H1 (cell line): ENCODE measurements around the gene ACSF2. TPM values are rescaled to one million over a fixed set of nuclear protein-coding genes. Genes with fewer than 3 reads are reported as not detected.

Source experiments
- CTCF ChIA-PET: fragments of 300-600 bp; sonication (Branson Sonifier 250); formaldehyde crosslinking; loops from one replicate; lab custom pipeline; 2021; ENCODE audit not compliant: partially characterized antibody; lab: Charles Lee
- POLR2A ChIA-PET: fragments of 300-600 bp; sonication (Branson Sonifier 250); formaldehyde crosslinking; loops from one replicate; lab custom pipeline; 2021; ENCODE audit warnings: inconsistent platforms; ENCODE audit not compliant: partially characterized antibody; lab: Charles Lee
- DNase-seq, 2 experiments: peaks; one replicate each; pipeline versions ENCODE4 v3.0.0 to v3.0.0-alpha.2; 2010 to 2022; ENCODE audit warnings: low spot score in 2 of 2, low read depth in 1 of 2, mixed read lengths in 1 of 2
- FAIRE-seq: peaks from 2 replicates; lab custom pipeline; 2011; peaks lifted over from hg19 to GRCh38; lab: Jason Lieb, UNC
- H2AFZ ChIP-seq: 2 replicates; pipeline ENCODE4 v1.8.1; 2012; ENCODE audit warnings: low read length, inconsistent platforms
- H2AK5ac ChIP-seq: 2 replicates; pipeline ENCODE4 v1.6.1; 2013; ENCODE audit warnings: low read depth, low read length
- H2BK120ac ChIP-seq: replicated peaks from 2 replicates; pipeline ENCODE3; 2013; ENCODE audit warnings: low read depth, low read length, inconsistent platforms
- H2BK12ac ChIP-seq: 2 replicates; pipeline ENCODE4 v1.6.1; 2013; ENCODE audit warnings: low read depth, low read length
- H2BK15ac ChIP-seq: 2 replicates; pipeline ENCODE4 v1.6.1; 2013; ENCODE audit warnings: low read length
- H2BK20ac ChIP-seq: 2 replicates; pipeline ENCODE4 v1.6.1; 2013; ENCODE audit warnings: low read length
- H2BK5ac ChIP-seq: 2 replicates; pipeline ENCODE4 v1.6.1; 2013; ENCODE audit warnings: low read depth, low read length
- H3K14ac ChIP-seq: 2 replicates; pipeline ENCODE4 v1.6.1; 2013; ENCODE audit warnings: inconsistent platforms; ENCODE audit not compliant: insufficient read length
- H3K18ac ChIP-seq: 2 replicates; pipeline ENCODE4 v1.6.1; 2013; ENCODE audit warnings: low read length; ENCODE audit errors: extremely low read depth
- H3K23ac ChIP-seq: 2 replicates; pipeline ENCODE4 v1.6.1; 2013; ENCODE audit warnings: inconsistent platforms; ENCODE audit not compliant: insufficient read length
- H3K23me2 ChIP-seq: 2 replicates; pipeline ENCODE4 v1.6.1; 2013; ENCODE audit warnings: low read depth, low read length
- H3K27ac ChIP-seq: 2 replicates; pipeline ENCODE4 v1.6.1; 2011; ENCODE audit warnings: low read depth, low read length, inconsistent platforms
- H3K27me3 ChIP-seq, 4 experiments: replicated peaks in 1 of 4; 1 replicate in 1 of 4; 2 replicates in 3 of 4; pipeline versions ENCODE4 v1.6.1 to v1.8.1; 2011 to 2013; ENCODE audit warnings: low read length in 3 of 4, mild to moderate bottlenecking in 3 of 4, inconsistent platforms in 2 of 4, mixed read lengths in 2 of 4, moderate library complexity in 1 of 4; ENCODE audit not compliant: control insufficient read depth in 3 of 4, insufficient read depth in 3 of 4; ENCODE audit errors: extremely low read depth in 1 of 4
- H3K36me3 ChIP-seq, 4 experiments: 2 replicates each; pipeline versions ENCODE4 v1.6.1 to v1.8.1; 2011 to 2013; ENCODE audit warnings: mild to moderate bottlenecking in 4 of 4, low read length in 3 of 4, moderate library complexity in 2 of 4, control low read depth in 1 of 4, inconsistent platforms in 1 of 4; ENCODE audit not compliant: insufficient read depth in 4 of 4, control insufficient read depth in 2 of 4
- H3K4ac ChIP-seq: replicated peaks from 2 replicates; pipeline ENCODE3; 2013; ENCODE audit warnings: low read length, low read depth, mixed read lengths, inconsistent platforms; ENCODE audit not compliant: insufficient read length
- H3K4me1 ChIP-seq, 4 experiments: replicated peaks in 1 of 4; 1 replicate in 1 of 4; 2 replicates in 3 of 4; pipeline versions ENCODE4 v1.6.1 to v1.8.1; 2011 to 2013; ENCODE audit warnings: low read length in 3 of 4, inconsistent platforms in 2 of 4, mixed read lengths in 1 of 4; ENCODE audit not compliant: insufficient read depth in 4 of 4, control insufficient read depth in 3 of 4
- H3K4me2 ChIP-seq, 2 experiments: 2 replicates each; pipeline versions ENCODE4 v1.6.1 to v1.8.1; 2011 to 2013; ENCODE audit warnings: low read depth in 2 of 2, low read length in 2 of 2, control low read depth in 1 of 2, inconsistent platforms in 1 of 2, mild to moderate bottlenecking in 1 of 2; ENCODE audit not compliant: insufficient read depth in 1 of 2
- H3K4me3 ChIP-seq, 4 experiments: fragments of 200-600, 300-600 bp in 1 of 4; sonication (generic), shearing (Covaris generic), sonication (Bioruptor Twin) in 1 of 4; 2 replicates each; pipeline versions ENCODE4 v1.5.1 to v1.8.1; 2011 to 2016; ENCODE audit warnings: low read length in 4 of 4, low read depth in 3 of 4, control low read depth in 2 of 4, inconsistent platforms in 2 of 4, mild to moderate bottlenecking in 2 of 4, mixed read lengths in 1 of 4, moderate library complexity in 1 of 4; ENCODE audit not compliant: insufficient read depth in 2 of 4; ENCODE audit errors: extremely low read depth in 1 of 4
- H3K56ac ChIP-seq: replicated peaks from 2 replicates; pipeline ENCODE3; 2013; ENCODE audit warnings: low read depth, mild to moderate bottlenecking, mixed read lengths, low read length, inconsistent platforms; ENCODE audit not compliant: insufficient read length
- H3K79me1 ChIP-seq: 2 replicates; pipeline ENCODE4 v1.6.1; 2013; ENCODE audit warnings: low read depth, low read length, control low read depth
- H3K79me2 ChIP-seq, 2 experiments: 2 replicates each; pipeline versions ENCODE4 v1.6.1 to v1.8.1; 2012 to 2013; ENCODE audit warnings: low read length in 2 of 2, mild to moderate bottlenecking in 2 of 2, inconsistent platforms in 1 of 2; ENCODE audit not compliant: insufficient read depth in 2 of 2, control insufficient read depth in 1 of 2
- H3K9ac ChIP-seq, 4 experiments: replicated peaks in 1 of 4; 1 replicate in 1 of 4; 2 replicates in 3 of 4; pipeline versions ENCODE4 v1.6.1 to v1.8.1; 2011 to 2013; ENCODE audit warnings: low read depth in 3 of 4, low read length in 3 of 4, control low read depth in 2 of 4, mild to moderate bottlenecking in 2 of 4, moderate library complexity in 2 of 4, inconsistent platforms in 1 of 4; ENCODE audit errors: extremely low read depth in 1 of 4
- H3K9me3 ChIP-seq, 2 experiments: 2 replicates each; pipeline versions ENCODE4 v1.6.1 to v1.8.1; 2012 to 2013; ENCODE audit warnings: mild to moderate bottlenecking in 2 of 2, moderate library complexity in 2 of 2, control low read depth in 1 of 2, inconsistent platforms in 1 of 2, low read depth in 1 of 2, low read length in 1 of 2, mixed read lengths in 1 of 2; ENCODE audit not compliant: insufficient read depth in 2 of 2
- H4K20me1 ChIP-seq, 2 experiments: replicated peaks in 1 of 2; 2 replicates each; pipeline versions ENCODE3 to v1.8.1; 2011 to 2013; ENCODE audit warnings: inconsistent platforms in 2 of 2, low read length in 2 of 2, mild to moderate bottlenecking in 1 of 2; ENCODE audit not compliant: insufficient read depth in 2 of 2, control insufficient read depth in 1 of 2
- H4K5ac ChIP-seq: 2 replicates; pipeline ENCODE4 v1.6.1; 2013; ENCODE audit warnings: low read length, low read depth, mixed read lengths, inconsistent platforms; ENCODE audit not compliant: insufficient read length
- H4K8ac ChIP-seq: 2 replicates; pipeline ENCODE4 v1.8.0; 2013; ENCODE audit warnings: mild to moderate bottlenecking, moderate library complexity, low read length, inconsistent platforms; ENCODE audit not compliant: insufficient read depth; ENCODE audit errors: extremely low read depth
- H4K91ac ChIP-seq: replicated peaks from 2 replicates; pipeline ENCODE3; 2013; ENCODE audit warnings: low read length, mixed read lengths, inconsistent platforms; ENCODE audit not compliant: insufficient read length
- EP300 ChIP-seq, 2 experiments: IDR thresholded peaks; 1 replicate in 1 of 2; 2 replicates in 1 of 2; pipeline ENCODE4 v1.6.1; 2011 to 2012; ENCODE audit warnings: low read depth in 2 of 2, low read length in 2 of 2, mild to moderate bottlenecking in 2 of 2, borderline replicate concordance in 1 of 2, inconsistent platforms in 1 of 2, moderate library complexity in 1 of 2
- MAX ChIP-seq: IDR thresholded peaks from 2 replicates; pipeline ENCODE4 v1.6.1; 2012; ENCODE audit warnings: inconsistent platforms
- WGBS, 2 experiments: shearing (Covaris generic) in 1 of 2; methylation state at CpG; one replicate each; pipeline versions ENCODE4 v1.1.6 to v1.1.7; 2013 to 2015; ENCODE audit warnings: low lambda C conversion rate in 2 of 2, mixed read lengths in 2 of 2, inconsistent platforms in 1 of 2, low coverage in 1 of 2, missing lambda C conversion rate in 1 of 2; ENCODE audit not compliant: insufficient replicate concordance in 2 of 2, insufficient coverage in 1 of 2, insufficient read length in 1 of 2; ENCODE audit errors: extremely low coverage in 1 of 2, missing lambda C conversion rate in 1 of 2; 5-methylcytosine and 5-hydroxymethylcytosine counted together
- polyA plus RNA-seq, 7 experiments: library from polyadenylated mRNA; depleted of rRNA in 3 of 7; stranded (reverse) in 5 of 7; unstranded in 2 of 7; fragments of >200 nt in 5 of 7; fragments of 200-250 nt in 2 of 7; gene quantifications; 1 replicate in 5 of 7; 2 replicates in 1 of 7; 4 replicates in 1 of 7; pipeline versions ENCODE4 v1.2.1 to v1.2.3, GENCODE V29; 2011 to 2013; ENCODE audit warnings: missing spikeins in 2 of 7, mixed read lengths in 2 of 7
- total RNA-seq: library from RNA; stranded (reverse); fragmentation: NEBNext Ultra II Directional; extraction: Animal tissue kit (Norgen Biotek cat#: 25700); gene quantifications from 2 replicates; pipeline ENCODE4 v1.2.1, GENCODE V29; 2021

ACSF2 gene
- total and polyA plus RNA-seq, 2 of the 8 experiments (the other 6 are each of a cell fraction or from before 2014, with no cell fraction given): 14.5 to 16.3 TPM

GRCh38 chr17:50493744-50494143 lies 67.7 kb downstream of the ACSF2 start:
- ChIA-PET POLR2A (no interaction called here), CTCF (interaction anchor here (0.9 to 3.2 kb wide), 12 partner anchors 8 to 202 kb away, joined by 3 to 12 read pairs (median 6); partner anchors contain the start of gene LRRC59)
- Histone ChIP-seq H3K27ac (no peak overlapping the region), H3K79me1 (no peaks in the 10 kb centered on the region), H2BK120ac (no peak overlapping the region), H3K9ac (no peak overlapping the region), H4K91ac (no peak overlapping the region), H3K4me3 (no peak overlapping the region), H2BK5ac (no peak overlapping the region), H3K14ac (no peak overlapping the region), H4K8ac (no peak overlapping the region), H3K56ac (no peak overlapping the region), H2BK15ac (no peak overlapping the region), H3K36me3 (no peaks in the 10 kb centered on the region), H3K4me1 (no peaks in the 10 kb centered on the region), H3K23ac (no peak overlapping the region), H3K23me2 (no peaks in the 10 kb centered on the region), H3K18ac (no peak overlapping the region), H3K27me3 (no peaks in the 10 kb centered on the region), H4K5ac (no peak overlapping the region), H3K9me3 (no peaks in the 10 kb centered on the region), H2AK5ac (no peak overlapping the region), H2AFZ (0 out of 2 replicates have a peak overlapping the region, but pooled peaks have one; percentile 62), H4K20me1 (no peaks in the 10 kb centered on the region), H2BK20ac (no peak overlapping the region), H3K79me2 (no peaks in the 10 kb centered on the region), H3K4ac (no peak overlapping the region), H3K4me2 (no peak overlapping the region), H2BK12ac (no peak overlapping the region)
- TF ChIP-seq MAX (no peak), EP300 (IDR thresholded peaks at IDR 0.05; ENCODE audit: borderline replicate concordance in 1 of 2, low read depth in 2 of 2, low read length in 2 of 2) (peak in 1 of 2 experiments; percentile 74; a peak in 1 of 3 replicates)
- 74% methylated on average over 3 of the region's 3 CpGs; no CpG with 5 or more reads in 1 of the 2 experiments for WGBS, 2 experiments
- no peak for FAIRE-seq
- DNase-seq: no peak
